GM23338 (cell line): ENCODE results near the gene SLC16A5. TPM values are rescaled to one million over a fixed set of nuclear protein-coding genes. Genes with fewer than 3 reads are reported as not detected.

Source experiments
- ATAC-seq: fragments of 200-7000 bp; cut with Tn5 transposase; 3 replicates; pipeline ENCODE4 v1.9.1; 2020
- DNase-seq: peaks from one replicate; pipeline ENCODE4 v3.0.0-alpha.2; 2015; ENCODE audit warnings: low spot score
- H2AFZ ChIP-seq: fragments of 200-600 bp; sonication (generic); 2 replicates; pipeline ENCODE4 v1.8.0; 2016; ENCODE audit warnings: antibody characterized with exemption, mild to moderate bottlenecking, moderate library complexity
- H3F3A ChIP-seq: fragments of 200-600 bp; sonication (generic); replicated peaks from 2 replicates; pipeline ENCODE4 v1.8.0; 2017; ENCODE audit warnings: antibody characterized with exemption, mixed run types, low read depth
- H3K27ac ChIP-seq: fragments of 200-600 bp; sonication (generic); 2 replicates; pipeline ENCODE4 v1.6.1; 2016; ENCODE audit warnings: low read depth
- H3K27me3 ChIP-seq: fragments of 200-600 bp; sonication (generic); 2 replicates; pipeline ENCODE4 v1.8.0; 2016; ENCODE audit warnings: mild to moderate bottlenecking, mixed run types, moderate library complexity; ENCODE audit not compliant: insufficient read depth
- H3K36me3 ChIP-seq: fragments of 200-600 bp; sonication (generic); 2 replicates; pipeline ENCODE4 v1.8.0; 2016; ENCODE audit warnings: mild to moderate bottlenecking; ENCODE audit not compliant: insufficient read depth
- H3K4me1 ChIP-seq: fragments of 200-600 bp; sonication (generic); 2 replicates; pipeline ENCODE4 v1.8.0; 2016; ENCODE audit warnings: mild to moderate bottlenecking, moderate library complexity; ENCODE audit not compliant: insufficient read depth
- H3K4me2 ChIP-seq: fragments of 200-600 bp; sonication (generic); 2 replicates; pipeline ENCODE4 v1.7.1; 2017; ENCODE audit warnings: mixed run types
- H3K4me3 ChIP-seq: fragments of 200-600 bp; sonication (generic); 2 replicates; pipeline ENCODE4 v1.6.1; 2016; ENCODE audit warnings: mixed run types
- H3K79me2 ChIP-seq: fragments of 200-600 bp; sonication (generic); replicated peaks from 2 replicates; pipeline ENCODE4 v1.8.0; 2017; ENCODE audit warnings: mild to moderate bottlenecking; ENCODE audit not compliant: insufficient read depth
- H3K9me2 ChIP-seq: fragments of 200-600 bp; sonication (generic); 2 replicates; pipeline ENCODE4 v1.8.0; 2017; ENCODE audit not compliant: insufficient read depth
- H4K20me1 ChIP-seq: fragments of 200-600 bp; sonication (generic); replicated peaks from 2 replicates; pipeline ENCODE4 v1.8.0; 2017; ENCODE audit warnings: mild to moderate bottlenecking; ENCODE audit not compliant: insufficient read depth
- H3K27ac Mint-ChIP-seq: 2 replicates; pipeline ENCODE4 v1.8.0; 2020; ENCODE audit warnings: inconsistent platforms, mild to moderate bottlenecking, moderate library complexity, mixed read lengths
- H3K27me3 Mint-ChIP-seq: 3 replicates; pipeline ENCODE4 v1.8.0; 2022; ENCODE audit warnings: low read depth, mild to moderate bottlenecking, moderate library complexity, mixed read lengths, inconsistent platforms; ENCODE audit not compliant: insufficient read depth, poor library complexity
- H3K36me3 Mint-ChIP-seq: 3 replicates; pipeline ENCODE4 v1.8.0; 2021; ENCODE audit warnings: low read depth, mild to moderate bottlenecking, inconsistent platforms, moderate library complexity, mixed read lengths
- H3K4me1 Mint-ChIP-seq: 3 replicates; pipeline ENCODE4 v1.8.0; 2020; ENCODE audit warnings: mild to moderate bottlenecking, inconsistent platforms, mixed read lengths
- H3K4me3 Mint-ChIP-seq: 3 replicates; pipeline ENCODE4 v1.8.0; 2021; ENCODE audit warnings: moderate library complexity, mild to moderate bottlenecking, inconsistent platforms, mixed read lengths
- H3K9me3 Mint-ChIP-seq: 3 replicates; pipeline ENCODE4 v1.8.0; 2020; ENCODE audit warnings: moderate library complexity, mild to moderate bottlenecking, inconsistent platforms, mixed read lengths
- CREB1 ChIP-seq: fragments of 250-450 bp; sonication (Bioruptor Pico); IDR thresholded peaks from 2 replicates; pipeline ENCODE4 v1.5.0; 2020; ENCODE audit warnings: low read depth, mild to moderate bottlenecking, moderate library complexity
- CTCF ChIP-seq, 2 experiments: fragments of 200-600 bp in 1 of 2; sonication (generic) in 1 of 2; conservative IDR thresholded peaks; 2 replicates each; pipeline versions ENCODE4 v1.5.1 to v1.6.1; 2016 to 2017; ENCODE audit warnings: antibody characterized with exemption in 2 of 2, low read depth in 2 of 2, mild to moderate bottlenecking in 2 of 2, moderate library complexity in 1 of 2
- ETS1 ChIP-seq: IDR thresholded peaks from 2 replicates; pipeline ENCODE4 v1.6.1; 2016; ENCODE audit warnings: antibody characterized with exemption
- EZH2phosphoT487 ChIP-seq: fragments of 200-600 bp; sonication (generic); IDR thresholded peaks from one replicate; pipeline ENCODE4 v1.8.1; 2018; ENCODE audit warnings: antibody characterized with exemption; ENCODE audit not compliant: unreplicated experiment
- POLR2AphosphoS5 ChIP-seq: IDR thresholded peaks from 2 replicates; pipeline ENCODE4 v1.6.1; 2016; ENCODE audit warnings: antibody characterized with exemption, low read depth
- REST ChIP-seq: IDR thresholded peaks from one replicate; pipeline ENCODE4 v1.6.1; 2018; ENCODE audit warnings: antibody characterized with exemption; ENCODE audit not compliant: unreplicated experiment
- STAT1 ChIP-seq: IDR thresholded peaks from one replicate; pipeline ENCODE4 v1.6.1; 2016; ENCODE audit warnings: antibody characterized with exemption; ENCODE audit not compliant: unreplicated experiment
- ZNF462 ChIP-seq: fragments of 250-450 bp; sonication (Bioruptor Pico); IDR thresholded peaks from 2 replicates; pipeline ENCODE4 v1.5.0; 2020; ENCODE audit warnings: mild to moderate bottlenecking, moderate library complexity
- polyA plus RNA-seq: library from polyadenylated mRNA; unstranded; fragments of >200 nt; fragmentation: Nextera tagmentation; extraction: Ambion mirVana; gene quantifications from 2 replicates; pipeline ENCODE4 v1.2.1, GENCODE V29; 2016
- total RNA-seq: library from RNA; depleted of rRNA; stranded (reverse); fragments of >200 nt; shearing (Covaris generic); gene quantifications from 2 replicates; pipeline ENCODE4 v1.2.3, GENCODE V29; 2014

The SLC16A5 gene
- total and polyA plus RNA-seq, 2 experiments from 2014 or later = 7.3 to 40.0 TPM

- Mint-ChIP-seq H3K36me3 (peaks cover 18% of the 10 kb centered on the region), H3K4me1 (peaks cover 11% of the 10 kb centered on the region), H3K27ac (no peak overlapping the region), H3K9me3 (no peaks in the 10 kb centered on the region; the same call in 2 of the 3 replicates), H3K27me3 (peaks cover 12% of the 10 kb centered on the region), H3K4me3 (no peak overlapping the region)
- no peaks in the 10 kb centered on the region for H3K27me3 ChIP-seq
- DNase-seq = peak; percentile 43
- H3F3A ChIP-seq = peaks cover 28% of the 10 kb centered on the region
- peak; percentile 6; the same call in 2 of the 3 replicates for ATAC-seq
- peaks cover 8% of the 10 kb centered on the region for H3K4me1 ChIP-seq
- no peak overlapping the region for H3K4me3 ChIP-seq
- 0 out of 2 replicates have a peak, but pooled peaks cover 4% of the 10 kb centered on the region for H3K9me2 ChIP-seq
- no peaks in the 10 kb centered on the region for H3K36me3 ChIP-seq
- peaks cover 4% of the 10 kb centered on the region; the same call in 1 of the 2 replicates for H4K20me1 ChIP-seq
- no peak overlapping the region for H2AFZ ChIP-seq
- H3K27ac ChIP-seq = no peak overlapping the region
- peak overlapping the region; percentile 10; the same call in 1 of the 2 replicates for H3K4me2 ChIP-seq
- H3K79me2 ChIP-seq = peaks cover 7% of the 10 kb centered on the region
- TF ChIP-seq EZH2phosphoT487 (no peak), POLR2AphosphoS5 (no peak), REST (no peak), CTCF (conservative IDR thresholded peaks at IDR 0.05; ENCODE audit: low read depth in 2 of 2) (no peak), ZNF462 (CRISPR knock-in tag) (no peak), ETS1 (no peak), CREB1 (CRISPR knock-in tag) (no peak), STAT1 (no peak)
Observed at GRCh38 chr17:75125984-75126383, 38.2 kb downstream of the SLC16A5 start.
